Memory B cell (primary cell): ENCODE results near the gene PAX8.
"Not testable (repeated sequence)": the region's sequence is repeated elsewhere in the genome, so short reads cannot be mapped to it uniquely, and the experiment has no call there.

Experiments
- ATAC-seq: fragments of 150-1000 bp; cut with Tn5 transposase; 2 replicates; pipeline ENCODE4 v1.10.0; 2021; ENCODE audit warnings: low read depth, mild to moderate bottlenecking, moderate library complexity
- DNase-seq, 2 donors: peaks; one replicate each; pipeline ENCODE4 v3.0.0; 2022; ENCODE audit warnings: low spot score in 2 of 2
- H3K27ac Mint-ChIP-seq: one replicate; pipeline ENCODE4 v1.8.0; 2022; ENCODE audit warnings: mild to moderate bottlenecking, moderate library complexity, mixed read lengths
- H3K27me3 Mint-ChIP-seq: one replicate; pipeline ENCODE4 v1.8.0; 2022; ENCODE audit warnings: mixed read lengths
- H3K36me3 Mint-ChIP-seq: one replicate; pipeline ENCODE4 v1.8.0; 2022; ENCODE audit warnings: mild to moderate bottlenecking, mixed read lengths
- H3K4me1 Mint-ChIP-seq: one replicate; pipeline ENCODE4 v1.8.0; 2022; ENCODE audit warnings: mixed read lengths
- H3K4me3 Mint-ChIP-seq: one replicate; pipeline ENCODE4 v1.8.0; 2022; ENCODE audit warnings: mild to moderate bottlenecking, moderate library complexity, mixed read lengths
- H3K9me3 Mint-ChIP-seq: one replicate; pipeline ENCODE4 v1.8.0; 2022; ENCODE audit warnings: mixed read lengths

The PAX8 gene

GRCh38 chr2:113242327-113242726, 36.4 kb downstream of the PAX8 start:
- Mint-ChIP-seq H3K9me3 (no peaks in the 10 kb centered on the region), H3K27me3 (peaks cover 3% of the 10 kb centered on the region), H3K36me3 (no peaks in the 10 kb centered on the region), H3K4me1 (peaks cover 17% of the 10 kb centered on the region), H3K27ac (no peak overlapping the region), H3K4me3 (no peak overlapping the region)
- DNase-seq (no peak), ATAC-seq (no peak)

DNA sequence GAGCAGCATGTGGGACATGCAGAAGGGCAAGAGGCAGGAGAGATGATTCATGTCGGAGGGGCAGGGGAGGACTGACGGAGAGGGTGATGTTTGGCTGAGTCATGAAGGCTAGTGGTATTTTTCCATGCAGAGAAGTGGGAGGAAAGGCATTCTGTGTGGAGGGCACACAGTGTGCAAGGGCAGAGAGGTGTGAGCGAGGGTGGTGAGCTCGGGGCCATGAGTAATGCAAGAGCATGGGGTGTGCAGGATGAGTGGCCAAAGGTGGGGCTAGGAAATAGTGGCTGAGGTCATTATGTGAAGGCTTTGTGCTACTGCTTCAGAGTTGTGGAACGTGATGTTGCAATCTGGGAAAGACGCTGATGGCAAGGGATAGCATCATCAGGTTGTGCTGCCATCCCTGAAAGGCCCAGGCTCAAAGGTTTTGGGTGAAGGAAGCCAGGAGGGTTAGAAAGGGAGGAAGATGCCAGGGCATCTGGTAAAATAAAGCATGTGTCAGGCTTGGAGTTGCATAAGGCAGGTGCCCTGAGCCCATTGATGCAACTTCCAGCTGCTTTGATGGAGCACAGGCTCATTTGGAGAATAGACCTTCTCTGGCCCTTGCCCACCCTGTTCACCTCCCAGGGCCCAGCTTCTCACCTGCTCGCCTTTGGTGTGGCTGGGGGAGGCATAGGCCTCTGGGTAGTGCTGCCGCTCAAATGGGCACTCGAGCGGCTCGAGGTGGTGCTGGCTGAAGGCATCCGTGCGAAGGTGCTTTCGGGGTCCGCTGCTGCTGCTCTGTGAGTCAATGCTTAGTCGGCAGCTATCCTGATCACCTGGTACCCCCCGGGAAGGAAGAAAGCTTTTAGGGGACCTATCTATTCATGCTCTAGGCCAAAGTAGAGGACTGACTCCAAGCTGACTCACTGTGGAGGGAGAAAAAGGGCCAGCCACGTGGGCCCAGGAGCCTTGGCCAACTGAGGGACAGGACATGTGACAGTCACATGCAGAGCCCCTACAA, 37.5 kb downstream of the PAX8 start:
- ATAC-seq (no peak), DNase-seq (no peak)
- Mint-ChIP-seq H3K9me3 (no peaks in the 10 kb centered on the region), H3K27ac (peak overlapping the region; percentile 14), H3K27me3 (peaks cover 3% of the 10 kb centered on the region), H3K4me3 (no peak overlapping the region), H3K4me1 (peaks cover 20% of the 10 kb centered on the region), H3K36me3 (no peaks in the 10 kb centered on the region)

DNA sequence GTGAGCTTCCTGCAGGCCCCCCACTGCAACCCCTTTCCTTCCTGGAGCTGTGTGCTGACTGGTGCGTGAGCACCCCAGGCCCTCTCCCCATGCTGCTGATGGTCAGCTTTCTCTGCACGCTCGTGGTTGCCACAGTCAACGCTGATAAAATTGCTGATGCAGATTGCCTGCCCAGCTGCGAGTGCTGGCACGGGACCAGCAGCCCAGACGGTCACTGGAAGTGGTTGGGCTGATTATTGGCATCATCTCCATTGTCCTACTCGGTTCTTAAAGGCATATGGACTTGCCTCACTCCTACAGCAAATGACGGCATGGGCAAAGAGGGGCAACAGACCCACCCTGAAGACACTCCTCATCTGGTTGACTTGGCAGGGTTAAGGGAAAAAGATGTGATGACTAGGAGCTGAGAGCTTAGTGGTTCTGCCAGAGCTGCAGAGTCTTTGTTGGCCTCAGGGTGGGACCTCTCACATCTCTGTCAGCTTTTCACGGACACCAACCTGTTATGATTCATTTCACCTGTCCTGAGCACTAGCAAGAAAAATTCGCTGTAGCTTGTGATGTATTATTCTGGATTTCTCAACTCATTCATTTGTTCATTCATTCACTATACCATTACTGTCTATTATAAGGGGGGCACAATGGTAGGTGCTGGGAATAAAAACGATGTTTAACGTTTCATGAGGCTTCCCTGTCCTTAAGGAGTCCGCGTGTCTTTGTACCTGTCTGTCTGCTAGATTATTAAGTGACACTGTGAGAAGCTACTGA, 38.4 kb downstream of the PAX8 start:
- peaks cover 21% of the 10 kb centered on the region for H3K4me1 Mint-ChIP-seq
- ATAC-seq (no peak), DNase-seq (no peak)
- H3K36me3 Mint-ChIP-seq = peaks cover 2% of the 10 kb centered on the region
- no peak overlapping the region for H3K4me3 Mint-ChIP-seq
- H3K9me3 Mint-ChIP-seq = no peaks in the 10 kb centered on the region
- H3K27me3 Mint-ChIP-seq = peaks cover 3% of the 10 kb centered on the region
- peak overlapping the region; percentile 14 for H3K27ac Mint-ChIP-seq

DNA sequence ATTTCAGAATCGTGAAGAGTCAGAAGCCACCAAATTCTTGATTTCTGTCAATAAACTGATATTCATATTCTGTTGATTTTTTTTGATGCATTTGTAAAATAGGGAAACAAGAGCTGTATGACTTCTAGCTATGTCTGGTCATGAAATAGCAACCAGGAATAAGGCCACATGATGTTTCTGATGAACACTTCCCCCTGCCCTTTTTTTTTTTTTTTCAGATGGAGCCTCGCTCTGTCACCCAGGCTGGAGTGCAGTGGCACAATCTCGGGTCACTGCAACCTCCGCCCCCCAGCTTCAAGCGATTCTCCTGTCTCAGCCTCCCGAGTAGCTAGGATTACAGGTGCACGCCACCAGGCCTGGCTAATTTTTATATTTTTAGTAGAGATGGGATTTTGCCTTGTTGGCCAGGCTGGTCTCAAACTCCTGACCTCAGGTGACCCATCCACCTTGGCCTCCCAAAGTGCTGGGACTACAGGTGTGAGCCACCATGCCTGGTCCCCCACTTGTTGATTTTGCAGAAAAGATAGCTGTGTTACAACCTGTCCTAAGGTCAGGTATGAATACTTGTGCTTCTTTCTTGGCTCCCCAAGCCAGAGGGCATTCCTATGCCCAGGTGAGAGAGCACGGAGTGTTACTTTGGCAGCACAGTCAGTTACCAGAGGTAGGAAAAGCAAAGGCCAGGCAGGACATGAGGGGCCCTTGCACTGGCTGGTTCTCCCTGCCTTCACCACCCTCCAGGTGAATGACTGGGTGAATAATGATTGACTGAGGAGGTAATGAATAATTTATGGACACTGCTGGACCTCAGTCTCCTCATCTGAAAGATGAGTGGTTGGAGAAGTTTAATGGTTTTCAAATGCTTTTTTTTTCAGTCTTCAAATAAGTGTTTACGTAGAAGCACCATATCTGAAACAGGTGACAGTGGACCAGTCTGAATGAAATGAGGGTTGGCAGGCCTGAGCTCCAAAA, 39.6 kb downstream of the PAX8 start:
- DNase-seq (no peak), ATAC-seq (no peak)
- H3K4me3 Mint-ChIP-seq = no peak overlapping the region
- no peak overlapping the region for H3K27ac Mint-ChIP-seq
- peaks cover 23% of the 10 kb centered on the region for H3K4me1 Mint-ChIP-seq
- peaks cover 2% of the 10 kb centered on the region for H3K36me3 Mint-ChIP-seq
- H3K9me3 Mint-ChIP-seq = no peaks in the 10 kb centered on the region
- H3K27me3 Mint-ChIP-seq = peaks cover 3% of the 10 kb centered on the region

DNA sequence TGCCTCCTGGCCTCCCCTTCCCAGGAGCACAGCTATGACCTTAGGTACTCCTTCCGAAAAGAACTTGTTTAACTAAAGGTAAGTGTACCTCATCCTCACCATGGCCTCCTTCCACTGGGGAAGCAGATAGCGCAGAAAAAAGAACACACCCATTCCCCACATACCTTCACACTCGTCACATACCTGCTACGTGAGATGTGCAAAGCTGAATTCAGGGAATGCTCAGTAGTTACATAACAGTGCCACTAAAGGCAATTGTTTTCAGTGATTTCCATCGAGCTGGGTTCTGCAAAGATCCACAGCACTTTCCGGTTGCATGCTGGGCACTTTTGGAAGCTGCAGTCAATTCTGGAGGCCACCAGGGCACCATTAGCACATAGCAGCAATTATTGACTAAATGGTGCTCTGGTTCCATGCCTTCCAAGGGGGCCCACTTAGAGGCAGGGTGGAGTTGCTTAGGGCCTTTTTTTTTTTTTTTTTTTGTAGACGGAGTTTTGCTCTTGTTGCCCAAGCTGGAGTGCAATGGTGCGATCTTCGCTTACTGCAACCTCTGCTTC, 41.0 kb downstream of the PAX8 start:
- ATAC-seq (no peak), DNase-seq (no peak)
- Mint-ChIP-seq H3K4me3 (peak overlapping the region; percentile 78), H3K9me3 (no peaks in the 10 kb centered on the region), H3K36me3 (peaks cover 2% of the 10 kb centered on the region), H3K27ac (peak overlapping the region; percentile 71), H3K4me1 (peaks cover 17% of the 10 kb centered on the region), H3K27me3 (peaks cover 4% of the 10 kb centered on the region)

DNA sequence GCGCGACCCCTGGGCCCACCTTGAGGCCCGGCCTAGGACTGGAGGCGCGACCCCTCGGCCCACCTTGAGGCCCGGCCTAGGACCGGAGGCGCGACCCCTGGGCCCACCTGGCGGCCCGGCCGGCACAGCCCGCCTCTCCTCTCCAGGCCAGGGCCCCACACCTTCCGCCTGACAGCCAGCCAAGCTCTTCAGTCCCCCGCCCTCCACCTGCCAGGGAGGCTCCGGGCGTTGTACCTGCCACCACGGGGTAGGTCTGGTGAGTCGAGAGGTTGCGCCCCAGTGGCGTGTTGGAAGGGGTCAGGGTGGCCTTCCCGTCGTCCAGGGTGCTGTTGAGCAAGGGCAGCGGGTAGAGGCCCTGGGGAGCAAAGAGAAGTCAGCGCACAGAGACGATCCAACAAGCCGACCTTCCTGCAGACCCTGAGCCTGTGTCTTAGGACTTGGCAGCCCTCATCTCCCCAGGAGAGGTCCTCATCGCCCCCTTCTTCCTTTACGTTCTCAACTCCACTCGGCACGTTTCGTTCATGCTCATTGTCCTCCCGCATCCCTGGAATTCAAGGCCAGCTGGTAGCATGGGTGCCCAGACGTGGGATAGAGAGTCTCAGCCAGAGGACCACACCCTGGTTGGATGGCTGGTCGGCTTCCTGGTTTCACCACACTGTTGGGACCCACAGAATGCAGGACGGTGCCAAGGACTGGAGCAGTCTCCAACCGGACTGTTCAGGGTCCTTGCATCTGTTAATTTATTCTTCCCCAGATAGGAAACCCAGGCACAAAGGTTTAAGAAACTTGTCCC, 42.2 kb downstream of the PAX8 start:
- H3K27ac Mint-ChIP-seq = peak overlapping the region; percentile 71
- peaks cover 2% of the 10 kb centered on the region for H3K36me3 Mint-ChIP-seq
- H3K4me3 Mint-ChIP-seq = peak overlapping the region; percentile 78
- peaks cover 17% of the 10 kb centered on the region for H3K4me1 Mint-ChIP-seq
- peaks cover 4% of the 10 kb centered on the region for H3K27me3 Mint-ChIP-seq
- ATAC-seq (no peak), DNase-seq (no peak)
- no peaks in the 10 kb centered on the region for H3K9me3 Mint-ChIP-seq

GRCh38 chr2:113235347-113236226, 43.1 kb downstream of the PAX8 start:
- not testable (repeated sequence) for H3K36me3 Mint-ChIP-seq, H3K27me3 Mint-ChIP-seq, H3K9me3 Mint-ChIP-seq
- Mint-ChIP-seq H3K4me1 (peaks cover 12% of the 10 kb centered on the region), H3K4me3 (peak overlapping the region; percentile 95), H3K27ac (peak overlapping the region; percentile 99)
- ATAC-seq (peak; percentile 94), DNase-seq (peak; percentile 50 to 66)

DNA sequence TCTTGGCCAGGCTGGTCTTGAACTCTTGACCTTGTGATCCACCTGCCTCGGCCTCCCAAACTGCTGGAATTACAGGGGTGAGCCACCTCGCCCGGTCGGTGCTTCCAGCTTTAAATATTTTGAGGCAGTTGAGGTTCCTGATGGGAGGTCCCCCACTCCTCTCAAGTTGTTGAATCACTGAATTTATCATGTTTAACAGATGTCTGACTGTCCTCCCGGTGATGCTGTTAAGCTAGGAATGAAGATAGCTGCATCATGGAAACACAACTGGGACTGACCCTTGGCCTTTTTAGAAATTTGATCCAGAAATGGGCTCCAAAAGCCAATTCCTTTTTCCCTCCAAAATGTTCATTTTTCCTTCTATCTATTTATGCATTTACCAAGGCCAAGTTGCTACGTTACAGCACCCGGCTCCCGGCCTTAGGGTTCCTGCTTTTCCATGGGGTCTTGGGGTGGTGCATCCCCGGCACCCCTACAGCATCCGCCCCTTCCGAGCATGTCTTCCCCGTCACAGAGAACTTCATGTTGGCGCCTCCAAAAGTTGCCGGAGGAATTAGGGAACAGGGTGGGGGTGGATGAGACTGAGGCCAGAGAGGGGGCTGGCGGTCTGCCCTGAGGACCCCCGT, 43.9 kb downstream of the PAX8 start:
- ATAC-seq (peak; percentile 2), DNase-seq (no peak)
- H3K27me3 Mint-ChIP-seq = peaks cover 1% of the 10 kb centered on the region
- H3K9me3 Mint-ChIP-seq = no peaks in the 10 kb centered on the region
- peak overlapping the region; percentile 99 for H3K27ac Mint-ChIP-seq
- H3K4me1 Mint-ChIP-seq = peaks cover 12% of the 10 kb centered on the region
- H3K4me3 Mint-ChIP-seq = peak overlapping the region; percentile 95
- peaks cover 2% of the 10 kb centered on the region for H3K36me3 Mint-ChIP-seq

DNA sequence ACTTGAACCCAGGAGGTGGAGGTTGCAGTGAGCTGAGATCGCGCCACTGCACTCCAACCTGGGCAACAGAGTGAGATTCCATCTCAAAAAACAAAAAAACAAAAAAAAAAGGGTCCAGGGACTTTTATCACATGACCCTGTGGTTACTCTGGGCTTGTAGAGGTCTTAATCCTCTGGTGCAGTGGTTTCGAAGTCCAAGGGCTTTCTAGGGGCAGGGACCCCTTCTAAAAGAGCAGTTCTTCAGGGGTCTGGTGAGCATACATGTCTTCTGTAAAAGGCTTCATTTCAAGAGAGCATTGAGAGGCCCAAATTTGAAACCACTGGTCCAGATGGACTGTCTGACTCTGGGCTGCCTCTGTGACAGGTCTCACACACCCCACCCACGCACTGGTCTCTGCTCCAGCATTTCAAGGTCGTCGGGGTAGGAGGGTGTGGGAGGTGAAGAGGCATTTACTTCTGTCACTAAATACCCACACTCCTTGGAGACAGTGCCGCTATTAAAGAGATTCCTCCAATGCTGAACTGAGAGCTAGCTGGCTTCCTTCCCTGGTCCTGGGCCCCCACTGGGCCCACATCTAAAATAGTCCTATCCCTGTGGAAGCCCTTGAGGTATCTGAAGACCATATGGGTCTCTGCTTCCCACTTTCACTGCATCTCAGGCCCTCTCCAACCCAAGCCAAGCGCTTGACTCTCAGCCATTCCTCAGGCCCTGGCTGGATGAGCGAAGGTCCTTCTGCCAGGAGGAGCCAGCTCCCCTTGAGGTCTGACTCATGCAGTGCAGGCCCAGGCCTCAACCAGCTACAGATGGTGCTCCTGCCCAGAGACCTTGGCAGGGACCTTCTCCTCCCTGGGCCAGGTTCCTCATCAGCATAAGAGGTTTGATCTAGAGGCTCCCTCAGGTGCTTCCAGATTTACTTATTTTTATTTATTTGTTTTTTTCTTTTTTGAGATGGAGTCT, 44.8 kb downstream of the PAX8 start:
- H3K9me3 Mint-ChIP-seq = no peaks in the 10 kb centered on the region
- no peak overlapping the region for H3K27ac Mint-ChIP-seq
- H3K36me3 Mint-ChIP-seq = peaks cover 2% of the 10 kb centered on the region
- peak overlapping the region; percentile 39 for H3K4me3 Mint-ChIP-seq
- DNase-seq = no peak
- H3K27me3 Mint-ChIP-seq = peaks cover 1% of the 10 kb centered on the region
- H3K4me1 Mint-ChIP-seq = peaks cover 9% of the 10 kb centered on the region
- no peak for ATAC-seq

GRCh38 chr2:113232740-113233139, 46.0 kb downstream of the PAX8 start:
- no peak overlapping the region for H3K27ac Mint-ChIP-seq
- ATAC-seq = no peak
- H3K4me1 Mint-ChIP-seq = peaks cover 9% of the 10 kb centered on the region
- H3K36me3 Mint-ChIP-seq = peaks cover 2% of the 10 kb centered on the region
- H3K27me3 Mint-ChIP-seq = peaks cover 1% of the 10 kb centered on the region
- DNase-seq = no peak
- H3K4me3 Mint-ChIP-seq = no peak overlapping the region
- no peaks in the 10 kb centered on the region for H3K9me3 Mint-ChIP-seq

- Mint-ChIP-seq H3K4me3 (no peak overlapping the region), H3K27me3 (peaks cover 1% of the 10 kb centered on the region), H3K4me1 (peaks cover 5% of the 10 kb centered on the region), H3K36me3 (peaks cover 2% of the 10 kb centered on the region), H3K9me3 (no peaks in the 10 kb centered on the region), H3K27ac (no peak overlapping the region)
- DNase-seq = no peak
- ATAC-seq = no peak
These were observed 46.6 kb downstream of the PAX8 start for GRCh38 chr2:113232123-113232522.
